NCI-H1417 (cell line): ENCODE data around the gene NEDD9.
A peak's percentile ranks its signal among the peaks of the same experiment; 100 is the strongest.

ENCODE experiments used
- DNase-seq, 3 experiments: peaks; one replicate each; lab custom pipeline; 2025; lab: John Stamatoyannopoulos, UW

Gene NEDD9

GRCh38 chr6:11217360-11218101, 14.9 kb downstream of the NEDD9 start:
- DNase-seq = no peak

GRCh38 chr6:11215773-11216172, 16.7 kb downstream of the NEDD9 start:
- no peak for DNase-seq

GRCh38 chr6:11214901-11215300, 17.6 kb downstream of the NEDD9 start:
- DNase-seq = no peak

GRCh38 chr6:11214084-11214833, 18.2 kb downstream of the NEDD9 start:
- no peak for DNase-seq

GRCh38 chr6:11213422-11214021, 18.9 kb downstream of the NEDD9 start:
- DNase-seq = no peak

GRCh38 chr6:11212664-11213063, 19.8 kb downstream of the NEDD9 start:
- no peak for DNase-seq

- no peak for DNase-seq
Observed at GRCh38 chr6:11211254-11211653, 21.2 kb downstream of the NEDD9 start.

GRCh38 chr6:11210386-11211138, 21.9 kb downstream of the NEDD9 start:
- no peak for DNase-seq

GRCh38 chr6:11209906-11210305, 22.6 kb downstream of the NEDD9 start:
- DNase-seq = no peak

GRCh38 chr6:11209369-11209768, 23.1 kb downstream of the NEDD9 start:
- DNase-seq = no peak

- no peak for DNase-seq
Observed at GRCh38 chr6:11208854-11209253, 23.6 kb downstream of the NEDD9 start.

- no peak for DNase-seq
Observed at GRCh38 chr6:11208267-11208666, 24.2 kb downstream of the NEDD9 start.

- no peak for DNase-seq
Observed at GRCh38 chr6:11207199-11207968, 25.1 kb downstream of the NEDD9 start.

GRCh38 chr6:11206576-11206975, 25.9 kb downstream of the NEDD9 start:
- DNase-seq = no peak

GRCh38 chr6:11204794-11205366, 27.6 kb downstream of the NEDD9 start:
- no peak for DNase-seq

GRCh38 chr6:11204005-11204399, 28.5 kb downstream of the NEDD9 start:
- DNase-seq = no peak

- DNase-seq = no peak
Observed at GRCh38 chr6:11203306-11204004, 29.0 kb downstream of the NEDD9 start.

GRCh38 chr6:11202513-11203305, 29.8 kb downstream of the NEDD9 start:
- DNase-seq = peak in 2 of 3 experiments; percentile 35 to 63

- DNase-seq = no peak
Observed at GRCh38 chr6:11201772-11202512, 30.5 kb downstream of the NEDD9 start.
